Measurements from ENCODE around the gene SEZ6L.

DNA sequence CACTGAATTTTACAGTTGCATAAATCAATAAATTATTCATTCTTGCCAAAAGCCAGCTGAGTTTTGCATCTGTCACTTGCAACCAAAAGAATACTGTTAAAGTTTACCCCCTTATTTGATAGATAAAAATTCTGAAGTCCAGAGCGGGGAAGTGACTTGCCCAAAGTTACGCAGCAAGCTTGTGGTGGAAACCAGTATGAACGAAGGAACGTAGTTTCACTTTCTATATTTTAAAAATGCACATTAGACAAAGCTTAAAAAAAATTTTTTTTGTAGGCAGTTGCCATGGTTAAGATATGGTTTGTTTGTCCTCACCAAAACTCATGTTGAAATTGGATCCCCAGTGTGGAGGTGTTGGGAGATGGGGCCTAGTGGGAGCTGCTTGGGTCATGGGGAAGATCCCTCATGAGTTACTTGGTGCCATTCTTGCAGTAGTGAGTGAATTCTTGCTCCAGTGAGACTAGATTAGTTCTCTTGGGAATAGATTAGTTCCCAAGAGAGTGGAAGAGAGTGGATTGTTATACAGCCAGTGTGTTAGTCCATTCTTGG, 46.3 kb upstream of the SEZ6L start:
- TF ChIP-seq POLR2AphosphoS5 (IDR thresholded peaks at IDR 0.05; ENCODE audit: borderline replicate concordance, low read depth, low read length) (no peak), EZH2 (IDR thresholded peaks at IDR 0.05) (no peak)
